Measurements from ENCODE around the gene HYKK.

DNA sequence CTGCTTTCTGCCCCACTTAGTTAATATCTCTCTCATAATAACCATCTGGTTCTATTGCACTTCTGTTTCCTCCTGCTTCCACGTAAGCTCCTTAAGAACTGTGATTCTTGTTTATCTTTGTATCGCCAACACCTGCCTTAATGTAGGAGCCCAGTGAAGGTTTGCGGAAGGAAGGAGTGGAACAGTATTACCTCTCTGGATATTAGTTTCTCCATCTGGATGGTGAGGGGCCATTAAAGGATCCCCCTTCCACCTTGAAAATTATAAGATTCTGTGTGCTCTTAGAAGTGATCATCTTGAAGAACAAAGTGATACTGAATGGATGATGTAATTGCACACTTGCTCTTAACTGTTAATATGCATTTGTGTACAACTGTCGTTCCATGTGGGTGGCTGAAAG is 60.2 kb downstream of the HYKK start:
- TF ChIP-seq SIN3A (IDR thresholded peaks at IDR 0.05; ENCODE audit: borderline replicate concordance, insufficient read depth, low read depth, low read length) (no peak), POLR2AphosphoS5 (IDR thresholded peaks at IDR 0.05; ENCODE audit: low read depth, low read length) (no peak), CTCF (IDR thresholded peaks at IDR 0.05) (no peak)
- TF ChIP-seq, protein P1, sequence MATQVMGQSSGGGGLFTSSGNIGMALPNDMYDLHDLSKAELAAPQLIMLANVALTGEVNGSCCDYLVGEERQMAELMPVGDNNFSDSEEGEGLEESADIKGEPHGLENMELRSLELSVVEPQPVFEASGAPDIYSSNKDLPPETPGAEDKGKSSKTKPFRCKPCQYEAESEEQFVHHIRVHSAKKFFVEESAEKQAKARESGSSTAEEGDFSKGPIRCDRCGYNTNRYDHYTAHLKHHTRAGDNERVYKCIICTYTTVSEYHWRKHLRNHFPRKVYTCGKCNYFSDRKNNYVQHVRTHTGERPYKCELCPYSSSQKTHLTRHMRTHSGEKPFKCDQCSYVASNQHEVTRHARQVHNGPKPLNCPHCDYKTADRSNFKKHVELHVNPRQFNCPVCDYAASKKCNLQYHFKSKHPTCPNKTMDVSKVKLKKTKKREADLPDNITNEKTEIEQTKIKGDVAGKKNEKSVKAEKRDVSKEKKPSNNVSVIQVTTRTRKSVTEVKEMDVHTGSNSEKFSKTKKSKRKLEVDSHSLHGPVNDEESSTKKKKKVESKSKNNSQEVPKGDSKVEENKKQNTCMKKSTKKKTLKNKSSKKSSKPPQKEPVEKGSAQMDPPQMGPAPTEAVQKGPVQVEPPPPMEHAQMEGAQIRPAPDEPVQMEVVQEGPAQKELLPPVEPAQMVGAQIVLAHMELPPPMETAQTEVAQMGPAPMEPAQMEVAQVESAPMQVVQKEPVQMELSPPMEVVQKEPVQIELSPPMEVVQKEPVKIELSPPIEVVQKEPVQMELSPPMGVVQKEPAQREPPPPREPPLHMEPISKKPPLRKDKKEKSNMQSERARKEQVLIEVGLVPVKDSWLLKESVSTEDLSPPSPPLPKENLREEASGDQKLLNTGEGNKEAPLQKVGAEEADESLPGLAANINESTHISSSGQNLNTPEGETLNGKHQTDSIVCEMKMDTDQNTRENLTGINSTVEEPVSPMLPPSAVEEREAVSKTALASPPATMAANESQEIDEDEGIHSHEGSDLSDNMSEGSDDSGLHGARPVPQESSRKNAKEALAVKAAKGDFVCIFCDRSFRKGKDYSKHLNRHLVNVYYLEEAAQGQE (IDR thresholded peaks at IDR 0.05; ENCODE audit: insufficient read depth in 1 of 2, low read depth in 2 of 2, low read length in 1 of 2) = no peak

Data from Panc1 (cell line).